Left kidney (tissue), 2 donors: ENCODE results near the gene KCNG2. TPM values are rescaled to one million over a fixed set of nuclear protein-coding genes. Genes with fewer than 3 reads are reported as not detected.

Experiments
- DNase-seq: peaks from one replicate; pipeline ENCODE4 v3.0.0-alpha.2; 2013
- polyA plus RNA-seq: library from polyadenylated mRNA; unstranded; fragments of 120-200 nt; gene quantifications from one replicate; pipeline ENCODE4 v1.2.1, GENCODE V29; 2013; ENCODE audit not compliant: insufficient read length

Gene KCNG2
- polyA plus RNA-seq, 1 donor: 0.13 TPM

- DNase-seq: no peak
Observed at GRCh38 chr18:79784965-79785770, 12.6 kb upstream of the KCNG2 start.

- DNase-seq: no peak
Observed at GRCh38 chr18:79785831-79786230, 11.9 kb upstream of the KCNG2 start.

- DNase-seq: no peak
Observed at GRCh38 chr18:79786304-79786703, 11.4 kb upstream of the KCNG2 start.

DNA sequence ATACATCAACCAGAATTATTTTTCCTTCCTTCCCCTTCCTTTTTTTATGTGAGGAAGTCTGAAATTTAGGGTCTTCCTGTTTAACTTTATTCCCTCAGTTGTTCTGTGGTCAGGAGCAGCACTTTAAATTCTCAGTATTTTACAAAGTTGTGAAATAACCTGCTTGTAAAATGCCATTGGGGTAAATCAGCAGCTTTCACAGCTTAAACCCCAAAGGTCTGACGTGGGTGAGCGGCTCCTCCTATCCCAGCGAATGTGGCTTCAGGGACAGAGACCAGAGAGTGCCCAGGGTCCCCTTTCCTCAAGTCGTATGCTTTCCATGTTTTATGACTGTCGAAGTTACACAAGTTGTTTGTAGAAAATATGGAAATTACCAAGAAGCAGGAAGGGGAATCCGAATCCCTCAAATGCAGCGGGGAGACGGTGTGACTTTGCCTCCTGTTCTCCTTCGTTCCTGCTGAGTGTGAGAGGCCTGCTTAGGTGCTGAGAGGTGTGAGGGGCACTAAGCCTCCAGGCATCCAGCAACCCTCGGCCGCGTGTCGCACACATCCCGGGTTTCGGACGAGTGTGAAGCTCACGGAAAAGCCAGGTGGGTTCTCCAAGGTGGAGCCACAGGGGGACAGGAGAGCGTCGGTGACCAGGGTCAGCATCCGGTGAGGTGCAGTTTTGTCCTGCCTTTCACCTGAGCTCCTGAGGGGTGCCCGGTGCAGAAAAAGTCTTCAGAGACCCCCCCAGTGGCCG, 10.8 kb upstream of the KCNG2 start:
- DNase-seq: no peak

DNA sequence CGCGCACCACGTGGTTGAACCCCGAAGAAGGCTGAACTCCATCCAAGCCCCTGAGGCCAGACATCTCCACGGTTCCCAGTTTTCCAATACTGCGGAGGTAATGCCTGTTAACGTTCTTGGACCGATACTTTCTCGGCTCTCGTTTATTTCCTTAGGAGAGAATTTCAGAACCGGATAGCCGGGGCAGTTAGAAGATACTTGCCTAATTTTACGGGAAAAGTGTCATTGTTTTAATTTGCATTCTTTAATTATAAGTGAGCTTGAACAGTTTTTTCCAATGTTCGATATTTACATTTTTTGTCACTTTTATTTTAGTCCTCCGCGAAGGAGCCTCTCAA, 10.2 kb upstream of the KCNG2 start:
- DNase-seq: no peak

DNA sequence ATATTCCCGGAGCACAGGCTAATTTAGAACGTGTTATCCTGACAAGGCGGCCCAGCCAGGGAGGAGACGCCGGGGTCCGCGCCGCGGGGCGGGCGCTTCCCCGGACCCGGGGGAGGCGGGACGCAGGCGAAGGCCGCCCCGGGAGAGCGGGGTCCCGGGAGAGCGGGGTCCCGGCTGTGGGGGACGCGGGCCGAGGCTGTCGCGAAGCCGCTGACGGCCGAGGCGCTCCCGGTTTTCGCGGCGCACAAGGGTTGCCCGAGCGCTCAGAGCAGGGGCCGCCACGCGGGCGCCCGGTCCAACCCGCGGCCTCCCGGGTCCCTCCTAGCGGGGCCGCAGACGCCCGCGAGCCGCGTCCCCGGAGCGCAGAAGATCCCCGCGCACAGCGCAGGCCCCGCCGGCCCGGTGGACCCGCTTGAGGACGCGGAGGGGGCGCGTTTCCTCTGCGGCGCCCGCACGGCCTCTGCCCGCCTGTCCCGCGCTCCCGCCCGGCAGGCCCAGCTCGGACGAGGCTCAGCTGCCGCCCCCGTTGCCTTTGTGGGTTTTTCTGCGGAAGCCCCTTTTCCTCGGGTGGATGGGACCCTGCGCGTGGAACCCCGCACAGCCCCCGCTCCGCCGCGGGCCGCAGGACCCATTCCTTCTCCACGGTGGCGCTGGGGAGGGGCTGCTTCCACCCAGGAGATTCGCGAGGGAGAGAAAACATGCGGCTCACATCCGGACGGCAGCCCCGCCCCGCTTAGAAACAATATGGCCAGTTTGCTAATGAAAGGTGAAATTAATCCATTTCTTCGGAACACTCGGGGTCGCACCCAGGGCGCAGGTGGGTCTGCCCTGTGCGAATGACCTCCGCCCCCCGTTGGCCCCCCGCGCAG, 9.6 kb upstream of the KCNG2 start:
- DNase-seq: no peak

DNA sequence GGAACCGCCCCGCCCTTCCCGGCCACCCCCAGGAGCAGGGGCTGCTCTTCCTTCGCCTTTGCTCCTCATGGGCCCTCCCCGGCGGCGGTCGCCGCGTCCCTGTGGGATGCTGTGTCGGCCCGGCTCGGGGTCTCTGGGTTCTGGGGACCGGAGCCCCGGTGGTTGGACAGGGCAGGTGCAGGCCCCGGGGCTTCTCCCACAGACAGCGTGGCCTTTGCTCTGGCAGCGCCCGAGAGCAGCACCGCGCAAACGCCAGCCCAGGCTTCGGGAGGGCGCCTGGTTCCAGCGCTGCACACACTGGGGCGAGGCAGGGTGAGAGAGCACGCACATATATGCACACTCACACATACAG, 9.0 kb upstream of the KCNG2 start:
- DNase-seq: no peak

DNA sequence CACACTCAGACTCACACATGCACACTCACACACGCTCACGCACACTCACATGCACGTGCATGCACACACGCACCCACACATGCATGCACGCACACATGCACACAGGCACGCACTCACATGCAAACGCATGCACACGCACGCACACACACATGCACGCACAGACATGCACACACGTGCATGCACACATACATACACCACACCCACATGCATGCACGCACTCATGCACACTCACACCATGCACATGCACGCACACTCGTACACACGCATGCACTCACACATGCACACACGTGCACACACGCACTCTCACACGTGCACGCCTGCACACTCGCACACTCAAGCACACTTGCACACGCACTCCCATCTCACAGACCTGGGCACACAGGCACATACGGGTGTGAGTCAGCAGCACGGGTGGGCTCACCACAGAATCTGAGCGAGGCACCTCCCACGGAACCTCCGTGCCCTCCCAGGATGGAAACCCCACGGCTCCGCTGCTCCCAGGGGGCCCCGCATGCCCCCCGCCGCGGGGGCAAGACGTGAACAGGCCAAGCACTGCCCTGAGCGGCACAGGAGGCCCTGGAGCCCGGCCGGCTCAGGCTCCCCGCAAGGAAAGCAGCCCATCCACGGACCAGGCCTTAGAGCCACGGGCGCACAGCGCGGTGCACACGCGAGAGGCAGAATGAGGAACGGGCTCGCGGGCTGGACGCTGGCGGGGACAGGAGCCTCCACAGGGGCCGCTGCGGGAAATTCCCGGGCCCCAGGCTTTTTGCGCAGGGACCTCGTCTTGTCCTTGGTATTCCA, 8.4 kb upstream of the KCNG2 start:
- DNase-seq: no peak

- DNase-seq: no peak
Observed at GRCh38 chr18:79789901-79790890, 7.5 kb upstream of the KCNG2 start.

DNA sequence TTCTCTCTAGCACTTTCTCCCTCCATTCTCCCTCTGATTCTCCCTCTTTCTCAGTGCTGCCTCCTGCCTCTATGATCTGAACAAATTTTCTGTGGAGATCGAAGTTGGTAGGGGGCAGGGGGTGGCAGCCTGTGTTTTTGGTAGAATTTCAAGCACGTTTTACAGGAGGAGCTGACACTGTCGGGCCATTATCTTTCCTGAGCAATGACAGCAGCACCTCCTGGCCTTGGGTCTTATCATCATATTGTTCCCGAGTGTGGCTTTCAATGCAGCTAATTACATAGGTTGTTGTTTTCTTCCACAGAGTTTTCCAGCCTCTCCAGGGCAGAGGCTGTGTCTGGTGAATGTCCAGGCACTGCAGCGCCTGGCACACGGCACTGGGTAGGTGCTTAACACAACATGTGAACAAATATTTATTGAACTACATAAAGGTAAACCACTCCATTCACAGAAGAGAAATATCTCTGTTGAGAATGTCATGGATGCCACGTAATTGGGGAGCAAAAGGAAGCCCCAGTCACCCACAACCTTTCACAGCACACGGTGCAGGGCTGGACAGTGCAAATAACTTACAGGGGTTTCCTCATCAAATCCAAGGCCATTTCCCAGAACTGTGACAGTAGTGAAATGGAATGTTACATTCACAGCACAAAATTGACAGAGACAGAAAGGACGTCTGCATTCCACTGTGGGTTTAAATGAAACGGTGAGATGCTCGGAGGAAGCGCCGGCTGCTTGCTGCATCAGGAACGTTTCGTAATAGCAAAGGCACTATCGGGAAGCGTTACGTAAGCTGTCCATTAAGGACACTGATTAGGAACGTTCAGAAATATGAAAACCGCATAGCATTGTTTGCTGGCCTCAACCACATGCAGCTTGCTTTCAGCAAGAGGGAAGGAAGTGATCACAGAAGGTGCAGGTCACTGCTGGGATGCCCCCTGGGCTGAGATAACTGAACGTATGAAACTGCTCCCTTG, 6.5 kb upstream of the KCNG2 start:
- DNase-seq: no peak

- DNase-seq: no peak
Observed at GRCh38 chr18:79792096-79792987, 5.4 kb upstream of the KCNG2 start.

GRCh38 chr18:79792988-79793355, 4.8 kb upstream of the KCNG2 start:
- no peak for DNase-seq

- DNase-seq: no peak
Observed at GRCh38 chr18:79794846-79795245, 2.9 kb upstream of the KCNG2 start.

GRCh38 chr18:79795446-79795845, 2.3 kb upstream of the KCNG2 start:
- DNase-seq: no peak

DNA sequence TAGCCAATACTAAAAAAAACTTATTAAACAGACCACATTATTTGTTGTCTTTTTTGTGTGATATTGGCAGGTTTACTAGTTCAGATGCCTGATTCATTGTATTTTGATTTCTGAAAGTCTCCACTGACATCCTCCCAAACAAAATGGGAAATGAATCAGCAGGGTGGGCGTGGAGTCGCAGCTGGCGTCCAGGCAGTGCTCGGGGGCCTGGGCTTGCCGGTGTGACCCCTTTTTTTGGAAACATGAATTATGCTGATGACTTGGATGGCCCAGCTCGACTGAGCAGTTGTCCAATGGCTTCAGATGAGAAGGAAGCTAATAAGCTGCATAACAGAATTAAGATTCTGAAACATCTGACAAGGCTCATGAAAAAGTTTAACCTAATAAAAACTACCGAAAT, 1.7 kb upstream of the KCNG2 start:
- no peak for DNase-seq

DNA sequence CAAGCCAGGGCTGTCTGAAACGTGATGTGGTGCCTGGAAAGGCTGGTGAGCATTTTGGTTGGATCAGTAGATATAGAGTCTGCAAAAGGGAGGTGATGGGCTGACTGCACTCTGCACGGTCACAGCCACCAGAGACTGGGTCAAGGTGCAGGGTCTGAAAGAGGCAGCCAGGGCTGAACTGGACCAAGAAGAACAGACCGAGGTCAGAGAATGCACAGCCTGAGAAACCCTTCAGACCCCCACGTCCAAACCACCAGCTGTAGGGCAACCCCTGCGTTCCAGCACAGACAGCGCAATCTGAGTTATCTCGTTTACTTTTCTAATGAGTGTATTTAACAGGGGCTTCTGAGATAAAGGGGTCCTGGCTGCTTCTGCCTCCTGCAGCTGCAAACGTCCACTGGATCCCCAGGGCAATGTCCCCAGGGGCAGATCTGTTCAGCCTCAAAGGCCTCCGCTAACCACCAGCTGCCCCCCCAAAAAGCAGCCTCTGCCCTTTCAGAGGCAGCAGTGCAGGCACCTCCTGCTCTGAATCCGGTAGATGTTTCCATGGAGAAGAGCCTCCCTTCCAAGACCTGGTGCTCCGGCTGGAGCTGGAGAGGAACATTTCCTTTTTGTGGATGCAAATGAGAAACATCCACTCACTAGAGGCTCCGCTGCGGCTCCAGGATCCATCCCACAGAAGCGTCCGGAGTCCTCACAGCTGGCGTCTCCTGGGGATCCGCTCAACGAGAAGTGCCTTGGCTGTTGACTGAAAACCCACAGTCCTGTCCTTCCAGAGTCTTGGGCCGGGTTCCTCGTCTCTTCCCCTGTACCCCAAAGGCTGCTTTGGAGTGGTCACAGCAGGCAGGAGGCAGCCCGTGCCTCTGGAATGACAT, 970 bp upstream of the KCNG2 start:
- no peak for DNase-seq

DNA sequence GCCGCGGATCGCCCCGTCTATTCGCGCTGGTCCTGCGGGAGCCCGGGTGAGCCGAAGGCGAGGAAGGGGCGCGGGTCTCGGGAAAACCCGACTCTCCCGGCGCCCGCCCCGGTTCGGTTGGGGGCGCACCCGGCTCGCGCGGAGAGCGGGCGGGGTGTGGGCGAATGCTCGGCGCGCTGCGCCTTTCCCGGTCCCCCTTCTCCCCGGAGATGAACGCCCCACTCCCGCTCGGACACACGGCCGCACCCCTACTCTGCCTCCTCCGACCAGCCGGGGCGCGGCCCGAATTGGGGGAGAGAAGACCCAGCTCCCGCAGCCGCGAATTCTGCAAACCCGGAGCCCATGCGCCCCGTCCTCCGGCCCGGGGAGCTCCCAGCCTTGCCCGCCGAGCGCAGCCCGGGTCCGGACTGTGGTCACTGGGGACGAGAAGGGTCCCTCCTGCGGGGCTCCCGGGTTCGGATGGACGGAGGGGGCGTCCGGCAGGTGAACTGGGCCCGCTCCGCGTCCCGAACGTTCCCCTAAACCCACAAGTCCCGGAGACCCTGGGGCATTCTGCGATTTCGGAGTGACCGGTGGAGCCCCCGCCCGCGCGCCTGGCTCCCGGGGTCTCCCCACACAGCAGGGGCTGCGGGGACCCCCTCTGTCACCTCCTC, 734 bp downstream of the KCNG2 start:
- no peak for DNase-seq
